T-helper 1 cell treated with Interleukin-12 subunit alpha and Interleukin-12 subunit beta and Interleukin-4 antibody, amounts not matched to agents 30 ng/mL and 1 ng/mL, for 36 hours (primary cell): Measurements from ENCODE around the gene MYRF. TPM values are rescaled to one million over a fixed set of nuclear protein-coding genes. Genes with fewer than 3 reads are reported as not detected.

Source experiments
- intact Hi-C: fragments of 100-400 bp; cut with micrococcal nuclease; formaldehyde crosslinking; loops from one replicate; pipeline ENCODE4 v1.15.1; 2024
- total RNA-seq: library from RNA; stranded (reverse); gene quantifications from 2 replicates; pipeline ENCODE4 v1.2.3, GENCODE V29; 2022

The MYRF gene
- total RNA-seq, 1 donor from 2014 or later = 0.83 TPM

DNA sequence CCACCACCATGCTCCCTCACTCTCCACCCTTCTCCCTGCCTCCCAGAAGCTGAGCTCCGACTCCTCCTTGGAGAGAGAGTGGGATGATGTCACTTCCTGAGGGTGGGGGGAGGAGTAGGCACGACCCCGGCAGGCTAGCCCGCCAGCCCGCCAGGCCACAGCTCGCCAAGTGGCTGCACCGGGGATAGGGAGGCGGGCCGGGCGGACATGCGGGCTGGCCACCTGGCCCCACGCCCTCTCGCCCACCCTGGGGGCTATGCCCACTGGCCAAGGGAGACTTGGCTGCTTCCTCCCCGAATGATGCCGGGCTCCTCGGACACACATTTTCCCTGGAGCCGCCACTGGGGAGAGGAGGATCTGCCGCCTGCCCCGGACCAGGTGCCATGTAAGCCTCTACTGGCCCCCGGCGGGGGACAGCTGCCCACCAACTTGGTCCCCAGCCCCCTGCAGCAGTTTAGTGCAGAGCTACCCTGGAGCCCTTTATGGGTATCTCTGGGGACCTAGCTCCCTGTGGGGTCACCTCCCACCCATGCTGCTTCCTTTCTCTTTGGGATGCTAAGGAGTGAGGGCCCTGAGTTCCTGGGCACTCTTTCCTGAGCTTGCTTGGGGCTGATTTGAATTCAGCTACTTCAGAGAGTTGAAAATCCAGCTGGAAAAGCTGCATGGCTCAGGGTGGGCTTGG, 33.7 kb upstream of the MYRF start:
- intact Hi-C loops = no loop called here

DNA sequence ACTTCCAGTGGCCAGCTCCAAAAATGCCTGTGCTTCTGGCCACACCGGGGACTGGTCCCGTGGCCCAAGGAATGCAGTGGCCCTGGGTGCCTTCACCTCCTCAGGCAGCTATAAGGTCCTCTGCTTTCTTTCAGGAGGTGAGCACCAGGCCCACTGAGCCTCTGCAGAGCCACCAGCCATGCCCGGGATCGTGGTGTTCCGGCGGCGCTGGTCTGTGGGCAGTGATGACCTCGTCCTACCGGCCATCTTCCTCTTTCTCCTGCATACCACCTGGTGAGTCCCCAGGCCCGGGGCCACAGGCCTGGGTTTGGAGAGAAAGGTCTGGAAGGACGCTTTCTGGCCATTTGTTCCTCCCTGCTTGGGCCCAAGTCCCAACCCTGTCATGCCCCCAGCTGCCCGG, 32.5 kb upstream of the MYRF start:
- intact Hi-C loops = no loop called here

DNA sequence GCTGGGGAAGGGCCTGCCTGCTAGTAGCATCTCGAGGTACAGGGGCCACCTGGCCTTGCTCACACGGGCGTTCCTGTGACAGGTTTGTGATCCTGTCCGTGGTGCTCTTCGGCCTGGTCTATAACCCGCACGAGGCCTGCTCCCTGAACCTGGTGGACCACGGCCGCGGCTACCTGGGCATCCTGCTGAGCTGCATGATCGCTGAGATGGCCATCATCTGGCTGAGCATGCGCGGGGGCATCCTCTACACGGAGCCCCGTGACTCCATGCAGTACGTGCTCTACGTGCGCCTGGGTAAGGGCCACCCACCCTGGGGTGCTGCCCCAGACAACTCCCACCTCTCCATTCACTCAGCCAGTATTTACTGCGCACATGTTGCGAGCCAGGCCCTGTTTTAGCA, 31.8 kb upstream of the MYRF start:
- intact Hi-C loops = no loop called here

DNA sequence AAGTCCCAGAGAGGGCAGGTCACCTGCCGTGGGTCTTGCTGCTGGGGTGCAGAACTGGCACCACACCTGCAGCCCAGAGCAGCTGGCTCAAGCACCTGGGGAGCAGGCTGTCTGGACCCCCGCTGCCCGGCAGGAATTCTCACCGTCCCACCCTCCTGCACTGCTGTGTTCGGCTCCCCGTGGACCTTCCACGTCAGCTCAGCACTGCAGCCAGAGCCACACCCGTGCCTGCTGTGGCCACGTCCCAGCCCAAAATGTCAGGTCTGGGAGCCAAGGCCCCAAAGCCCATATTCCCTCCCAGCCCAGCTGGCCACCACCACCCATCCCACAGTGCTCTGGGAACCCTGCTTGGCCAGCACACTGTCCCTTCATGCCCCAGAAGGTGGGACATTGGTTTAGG, 28.0 kb upstream of the MYRF start:
- intact Hi-C loops = no loop called here

DNA sequence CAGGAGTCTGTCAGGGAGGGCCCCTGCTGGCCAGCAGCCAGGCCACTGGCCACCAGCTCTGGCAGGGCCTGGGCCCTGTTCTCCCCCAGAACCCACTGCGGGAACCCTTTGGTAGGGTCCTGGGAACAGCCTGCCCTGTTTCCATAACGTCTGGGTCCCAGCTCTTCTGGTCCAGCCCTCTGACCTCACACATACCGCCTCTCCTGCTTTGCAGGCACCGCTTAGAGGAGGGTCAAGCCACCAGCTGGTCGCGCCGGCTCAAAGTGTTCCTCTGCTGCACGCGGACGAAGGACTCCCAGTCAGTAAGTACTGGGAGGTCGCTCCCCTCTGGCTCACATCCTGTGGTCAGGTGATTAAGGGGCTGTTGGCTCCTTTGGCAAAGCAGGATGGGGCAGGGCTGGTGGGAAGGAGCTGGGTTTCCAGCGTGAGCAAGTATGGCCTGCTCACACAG, 26.6 kb upstream of the MYRF start:
- intact Hi-C loops = no loop called here

DNA sequence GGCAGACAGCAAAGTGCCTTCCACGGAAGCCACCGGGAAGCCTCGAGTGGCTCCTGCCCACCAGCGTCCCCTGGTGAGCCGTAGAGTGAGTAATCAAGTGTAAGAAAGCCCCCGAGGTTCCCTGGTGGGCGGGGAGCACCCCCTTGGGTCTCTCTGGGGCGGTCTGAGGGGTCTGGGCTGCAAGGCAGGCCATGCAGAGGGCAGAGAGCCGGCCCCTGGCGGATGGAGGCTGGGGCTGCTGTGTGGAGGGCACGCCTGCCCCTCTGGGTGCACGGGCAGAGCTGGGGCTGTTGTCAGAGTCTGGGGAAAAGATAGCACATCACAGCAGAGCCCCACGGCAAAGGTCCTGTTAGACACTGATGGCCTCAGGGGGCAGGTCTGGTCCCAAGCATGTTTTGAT, 25.7 kb upstream of the MYRF start:
- intact Hi-C loops = no loop called here

DNA sequence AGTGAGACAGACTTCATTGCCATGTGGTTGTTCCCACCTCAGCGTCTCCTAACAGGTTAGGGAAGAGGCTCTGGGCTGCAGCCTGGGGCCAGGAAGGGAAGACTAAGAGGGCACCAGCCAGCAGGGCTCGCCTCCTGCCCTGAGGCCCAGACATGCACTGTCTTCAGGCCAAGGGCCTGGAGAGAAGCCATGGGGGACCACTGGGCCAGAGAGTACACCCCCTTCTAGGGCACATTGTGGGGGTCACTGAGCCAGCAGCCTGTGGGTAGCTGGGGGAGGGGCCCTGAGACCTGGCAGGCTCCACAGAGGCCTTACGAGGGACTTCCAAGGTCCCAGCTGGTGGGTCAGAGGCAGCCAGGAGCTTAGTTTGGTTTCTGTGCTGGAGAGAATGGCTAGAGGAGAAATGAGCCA, 25.0 kb upstream of the MYRF start:
- intact Hi-C loops = no loop called here

DNA sequence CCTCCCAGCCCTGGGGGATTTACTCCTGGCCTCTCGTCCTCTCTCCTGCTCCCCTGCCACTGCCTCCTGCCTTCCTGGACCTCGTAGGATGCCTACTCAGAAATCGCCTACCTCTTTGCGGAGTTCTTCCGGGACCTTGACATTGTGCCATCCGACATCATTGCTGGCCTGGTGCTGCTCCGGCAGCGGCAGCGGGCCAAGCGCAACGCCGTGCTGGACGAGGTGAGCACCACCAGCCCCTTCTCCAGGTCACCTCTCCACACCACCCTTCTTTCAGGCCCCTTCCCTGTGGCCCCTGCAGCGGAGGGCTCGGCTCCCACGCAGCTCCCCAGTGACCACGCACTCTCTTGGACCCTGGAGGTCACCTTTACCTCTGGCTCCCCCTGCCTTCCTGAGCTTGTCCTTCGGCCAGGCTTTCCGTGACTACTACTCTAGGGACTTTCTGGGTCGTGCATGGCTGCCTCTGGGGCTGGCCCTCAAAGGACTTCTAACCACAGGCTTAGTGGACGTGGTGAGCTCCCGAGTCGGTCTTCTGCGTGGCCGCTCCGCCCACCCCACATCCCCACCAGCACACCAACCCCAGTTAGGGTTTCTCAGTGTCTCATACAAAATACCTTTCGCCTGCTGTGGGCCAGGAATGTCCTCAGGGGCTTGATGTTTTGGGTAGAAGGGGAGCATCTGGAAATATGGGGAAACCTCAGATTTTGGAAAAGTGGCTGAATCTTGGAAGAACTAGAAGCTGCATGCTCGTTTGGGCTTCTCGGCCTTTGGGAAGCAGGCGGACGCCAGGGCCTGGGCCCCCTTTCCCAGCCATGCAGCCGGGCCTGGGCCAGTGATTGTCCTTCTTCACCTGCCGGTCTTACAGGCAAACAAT, 24.1 kb upstream of the MYRF start:
- intact Hi-C loops = no loop called here

DNA sequence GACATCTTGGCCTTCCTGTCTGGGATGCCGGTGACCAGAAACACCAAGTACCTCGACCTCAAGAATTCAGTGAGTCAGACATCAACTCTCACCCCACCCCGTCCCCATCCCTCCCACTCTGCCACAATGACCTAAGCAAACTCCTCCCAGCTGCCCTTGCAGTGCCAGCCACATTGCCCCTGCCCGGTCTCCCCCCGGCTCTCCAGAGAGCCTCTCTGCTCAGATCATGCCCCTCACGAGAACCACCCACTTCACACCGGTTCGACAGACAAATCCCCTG, 23.6 kb upstream of the MYRF start:
- intact Hi-C loops = no loop called here

DNA sequence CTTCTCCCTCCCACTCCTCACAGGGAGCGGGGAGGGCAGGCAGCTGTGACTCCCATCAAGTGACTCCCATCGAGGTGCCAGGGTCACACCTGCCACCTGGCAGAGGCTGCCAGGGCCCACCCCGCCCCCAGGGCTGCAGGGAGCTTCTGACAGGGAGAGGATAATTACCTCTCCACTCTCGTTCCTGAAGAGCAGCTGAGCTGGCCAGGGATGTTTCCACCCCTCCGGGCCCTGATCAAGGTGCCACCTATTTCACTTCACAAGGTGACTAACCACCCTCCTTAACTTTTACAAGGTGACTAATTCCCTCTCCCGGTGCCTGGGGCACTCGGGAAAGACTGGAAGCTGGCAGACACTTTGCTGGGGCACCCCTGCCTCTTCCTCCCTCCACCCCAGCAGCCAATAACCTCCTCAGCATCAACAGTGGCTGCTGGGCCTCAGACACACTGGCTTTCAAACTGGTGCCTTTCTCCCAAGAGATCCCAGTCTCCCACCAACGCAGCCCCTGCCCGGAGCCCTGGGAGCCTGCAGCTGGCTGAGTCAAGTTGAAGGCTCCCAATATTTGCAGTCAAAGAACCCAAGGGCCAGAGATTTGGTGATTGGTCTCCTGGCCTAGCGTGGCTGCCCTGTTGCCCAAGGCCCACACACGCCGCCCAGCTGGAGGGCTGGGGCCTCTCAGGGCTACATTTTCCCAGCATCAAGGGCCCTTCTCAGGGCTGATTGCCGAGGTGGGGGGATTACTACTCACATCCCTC, 22.0 kb upstream of the MYRF start:
- intact Hi-C loops = no loop called here

DNA sequence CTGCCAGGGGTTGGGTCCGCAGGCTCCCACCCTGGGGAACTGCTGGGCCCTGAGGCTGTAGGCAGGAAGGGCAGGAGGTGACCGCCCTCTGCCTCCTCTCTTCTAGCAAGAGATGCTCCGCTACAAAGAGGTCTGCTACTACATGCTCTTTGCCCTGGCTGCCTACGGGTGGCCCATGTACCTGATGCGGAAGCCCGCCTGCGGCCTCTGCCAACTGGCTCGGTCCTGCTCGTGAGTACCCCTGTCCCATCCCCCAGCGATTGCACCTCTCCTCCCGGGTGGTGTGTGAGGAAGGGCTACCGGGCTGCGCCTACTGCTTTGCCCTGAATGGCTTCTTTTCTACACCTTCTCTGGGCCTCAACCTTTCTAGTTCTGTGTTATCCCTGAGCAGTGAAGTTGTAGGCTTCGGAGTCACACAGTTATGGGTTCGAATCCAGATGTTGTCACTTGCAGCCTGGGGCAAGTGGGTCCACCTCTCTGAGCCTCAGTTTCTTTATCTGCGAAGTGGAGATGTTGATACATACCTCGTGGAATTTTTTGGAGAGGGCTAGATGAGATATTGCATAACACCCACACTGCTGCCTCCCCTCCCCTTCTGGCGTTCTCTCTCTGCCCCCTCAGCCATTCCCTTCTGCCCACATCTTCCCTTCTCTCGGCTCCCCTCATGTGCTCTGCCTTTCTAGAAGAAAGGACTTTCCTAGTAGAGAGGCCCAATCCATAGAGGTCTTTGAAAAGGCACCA, 21.1 kb upstream of the MYRF start:
- intact Hi-C loops = no loop called here

DNA sequence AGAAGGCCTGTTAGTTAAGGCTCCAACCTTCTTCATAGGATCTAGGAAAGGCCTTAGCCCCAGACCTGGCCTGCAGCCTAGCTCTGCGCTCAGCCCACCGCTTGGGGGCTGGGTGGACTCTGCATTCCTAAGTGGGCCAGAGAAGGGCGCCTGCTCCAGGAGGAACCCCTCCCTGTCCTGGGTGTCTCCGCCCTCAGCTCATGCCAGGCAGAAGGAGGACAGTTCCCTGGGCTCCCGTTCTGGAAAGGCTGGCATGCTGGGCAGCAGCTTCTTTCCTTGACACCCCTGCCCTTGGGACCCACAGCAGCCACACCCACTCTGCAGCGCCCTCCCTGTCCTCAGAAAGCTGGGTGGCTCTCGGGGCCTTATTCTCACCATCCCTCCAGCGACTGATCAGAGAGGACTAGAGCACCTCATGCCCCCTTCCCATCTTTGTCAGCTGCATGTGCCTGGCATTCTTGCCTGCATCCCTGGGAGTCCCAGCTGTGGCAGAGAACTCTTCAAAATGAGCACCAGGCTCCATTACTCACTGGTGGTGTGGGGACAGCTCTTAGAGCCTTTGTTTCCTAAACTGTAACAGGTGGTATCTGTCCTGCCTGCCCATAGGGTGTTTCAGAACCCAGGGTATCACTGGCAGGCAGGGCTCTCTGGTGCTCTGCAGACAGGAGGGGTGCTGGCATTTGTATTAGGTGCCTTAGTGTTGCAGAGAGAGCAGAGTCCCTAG, 20.3 kb upstream of the MYRF start:
- intact Hi-C loops = no loop called here

DNA sequence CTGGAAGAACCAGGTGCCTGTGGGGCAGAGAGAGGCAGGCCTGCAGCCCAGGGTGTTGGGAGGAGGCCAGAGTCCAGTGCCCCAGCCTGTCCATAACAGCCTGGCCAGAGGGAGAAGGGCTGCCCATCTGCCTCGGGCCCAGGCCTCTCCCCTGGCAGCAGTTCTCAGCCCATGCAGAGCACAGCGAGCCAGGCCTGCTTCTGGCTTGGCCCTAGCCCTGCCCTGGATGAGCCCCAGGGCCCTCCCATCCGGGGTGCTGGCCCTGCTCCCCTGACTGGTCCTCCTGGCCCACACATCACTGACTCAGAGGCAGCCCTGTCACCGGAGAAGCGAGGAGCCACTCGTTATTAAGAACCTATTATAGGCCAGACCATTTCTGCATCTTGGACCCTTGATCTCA, 19.7 kb upstream of the MYRF start:
- intact Hi-C loops = loop anchor here (1.0 kb wide), 3 partner anchors 36 to 94 kb away; partner anchors contain the start of gene DAGLA

DNA sequence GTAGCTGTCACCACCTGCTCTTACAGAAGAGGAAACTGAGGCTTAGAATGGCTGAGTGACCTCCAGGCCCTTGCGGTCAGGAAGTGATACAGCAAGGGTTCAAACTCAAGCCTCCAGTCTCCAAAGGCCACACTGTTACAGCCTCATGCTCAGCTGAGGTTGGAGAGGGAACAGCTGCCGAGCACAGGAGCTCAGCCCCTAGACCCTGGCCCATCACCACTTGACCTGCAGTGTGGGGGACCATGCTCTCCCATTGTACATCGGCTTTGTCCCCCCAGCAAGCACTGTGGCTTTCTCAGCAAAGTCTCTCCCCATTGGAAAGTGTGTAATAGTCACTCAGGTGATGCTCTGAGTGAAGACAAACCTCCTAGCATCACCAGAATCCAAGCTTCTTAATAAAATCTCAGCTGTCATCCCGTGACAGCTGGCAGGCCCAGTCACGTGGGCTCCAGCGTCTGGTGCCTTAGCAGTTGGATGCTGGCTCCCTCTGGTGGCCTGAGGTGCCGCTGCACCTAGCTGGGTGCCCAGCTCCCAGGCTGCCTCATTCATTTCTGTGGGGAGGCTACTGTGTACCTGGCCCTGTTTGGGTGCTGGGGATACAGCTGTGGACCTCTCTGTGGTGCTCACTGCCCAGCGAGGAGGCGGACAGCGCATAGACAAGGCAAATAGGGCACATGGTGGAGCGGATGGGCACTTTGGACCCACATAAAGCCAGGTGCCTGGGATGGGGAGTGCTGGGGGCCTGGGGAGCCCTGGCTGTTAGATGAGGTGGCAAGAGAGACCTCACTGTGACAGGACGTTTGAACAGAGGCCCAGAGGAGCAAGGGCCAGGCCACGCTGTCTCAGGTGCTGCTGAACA, 19.1 kb upstream of the MYRF start:
- intact Hi-C loops = loop anchor here (1.0 kb wide), 3 partner anchors 37 to 95 kb away; partner anchors contain the start of gene DAGLA

DNA sequence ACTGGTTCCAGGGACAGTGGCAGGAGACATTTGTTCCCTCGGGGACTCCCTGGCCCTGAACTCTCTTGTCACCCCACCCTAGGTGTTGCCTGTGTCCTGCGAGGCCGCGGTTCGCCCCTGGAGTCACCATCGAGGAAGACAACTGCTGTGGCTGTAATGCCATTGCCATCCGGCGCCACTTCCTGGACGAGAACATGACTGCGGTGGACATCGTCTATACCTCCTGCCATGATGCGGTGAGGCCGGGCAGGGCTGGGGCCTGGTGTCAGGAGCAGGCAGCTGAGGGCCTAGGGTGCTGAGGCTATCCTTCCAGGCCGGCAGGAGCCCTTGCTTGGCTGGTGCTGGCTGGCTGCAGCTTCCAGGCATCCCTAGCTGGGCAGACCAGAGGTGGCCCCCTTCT, 17.7 kb upstream of the MYRF start:
- intact Hi-C loops = no loop called here

DNA sequence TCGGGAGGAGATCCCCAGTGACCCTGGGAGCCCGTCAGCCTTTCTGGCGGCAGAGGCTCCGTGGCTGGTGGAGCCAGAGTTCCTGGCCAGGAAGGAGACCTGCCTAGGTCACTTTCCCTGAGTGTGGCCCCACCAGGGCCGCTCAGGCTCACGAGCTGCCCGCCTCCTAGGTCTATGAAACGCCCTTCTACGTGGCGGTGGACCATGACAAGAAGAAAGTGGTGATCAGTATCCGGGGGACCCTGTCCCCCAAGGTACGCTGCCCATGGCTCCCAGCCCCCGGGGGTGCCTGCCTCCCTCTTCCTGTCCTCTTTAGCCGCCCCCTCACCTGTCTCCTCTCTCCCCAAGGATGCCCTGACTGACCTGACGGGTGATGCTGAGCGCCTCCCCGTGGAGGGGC, 17.0 kb upstream of the MYRF start:
- intact Hi-C loops = no loop called here

DNA sequence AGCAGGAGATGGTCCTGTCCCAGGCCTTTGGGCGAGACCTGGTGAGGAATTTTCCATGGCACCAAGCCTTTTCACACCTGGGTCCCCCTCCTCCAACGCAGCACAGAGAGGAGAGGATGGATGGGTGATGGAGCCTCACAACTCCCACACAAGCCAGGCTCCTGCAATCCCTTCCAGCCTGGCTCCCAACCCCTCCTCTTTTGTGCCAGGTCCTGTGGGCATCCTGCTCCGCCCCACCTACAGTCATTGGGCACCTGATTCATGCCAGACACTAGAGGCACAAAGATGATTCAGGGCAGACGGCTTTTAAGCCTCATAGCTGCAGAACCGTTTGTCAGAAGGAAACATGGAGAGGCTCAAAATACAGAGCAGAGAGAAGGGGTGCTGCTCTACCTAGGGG, 16.1 kb upstream of the MYRF start:
- intact Hi-C loops = no loop called here

DNA sequence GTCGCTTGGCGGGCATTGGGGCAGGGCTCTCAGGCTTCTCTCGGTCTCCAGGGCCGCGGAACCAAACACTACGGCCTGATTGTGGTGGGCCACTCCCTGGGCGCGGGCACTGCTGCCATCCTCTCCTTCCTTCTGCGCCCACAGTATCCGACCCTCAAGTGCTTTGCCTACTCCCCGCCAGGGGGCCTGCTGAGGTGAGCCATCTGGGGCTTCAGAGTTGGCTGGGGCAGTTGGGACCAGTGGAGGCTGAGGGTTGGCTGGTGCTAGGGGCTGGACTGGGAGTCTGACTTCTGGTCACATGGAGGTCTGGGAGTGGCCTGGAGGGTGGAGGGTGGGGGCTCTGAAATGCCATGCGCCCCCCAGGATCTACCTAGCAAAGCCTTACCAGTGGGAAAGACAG, 15.3 kb upstream of the MYRF start:
- intact Hi-C loops = no loop called here

DNA sequence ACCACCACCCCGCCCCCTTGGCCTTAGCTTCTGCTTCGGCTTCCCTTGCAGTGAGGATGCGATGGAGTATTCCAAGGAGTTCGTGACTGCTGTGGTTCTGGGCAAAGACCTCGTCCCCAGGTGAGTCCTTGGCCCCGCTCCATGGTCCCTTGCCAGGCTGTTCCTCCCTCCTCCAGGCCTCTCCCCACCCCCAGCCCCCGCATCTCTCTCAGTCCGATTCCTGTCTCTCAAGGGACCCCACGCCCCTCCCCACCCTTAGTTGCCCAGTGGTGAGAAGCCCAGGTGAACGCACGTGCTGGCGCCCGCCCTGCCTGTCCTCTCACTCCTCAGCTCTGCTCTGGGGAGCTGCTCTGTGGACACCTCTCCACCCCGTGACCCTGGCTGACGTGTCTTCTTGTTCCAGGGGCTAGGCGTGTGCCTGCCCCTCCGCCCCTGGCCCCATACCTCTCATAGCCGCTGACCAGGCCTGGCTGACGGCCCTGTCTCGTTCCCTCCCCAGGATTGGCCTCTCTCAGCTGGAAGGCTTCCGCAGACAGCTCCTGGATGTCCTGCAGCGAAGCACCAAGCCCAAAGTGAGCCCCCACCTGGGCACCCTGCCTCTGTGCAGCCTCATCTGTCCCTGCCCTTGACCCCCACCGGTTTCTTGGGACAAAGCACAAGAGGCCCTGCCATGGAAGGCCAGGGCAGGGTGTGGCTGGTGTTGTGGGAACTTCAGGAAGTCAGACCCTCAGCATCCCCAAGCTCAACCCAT, 14.6 kb upstream of the MYRF start:
- intact Hi-C loops = no loop called here
